ENCODE measurements around the gene ZBTB6. TPM values are rescaled to one million over a fixed set of nuclear protein-coding genes. Genes with fewer than 3 reads are reported as not detected.

Gene ZBTB6
- total RNA-seq, 4 donors from 2014 or later: 6.5 to 12.9 (median 9.5) TPM

DNA sequence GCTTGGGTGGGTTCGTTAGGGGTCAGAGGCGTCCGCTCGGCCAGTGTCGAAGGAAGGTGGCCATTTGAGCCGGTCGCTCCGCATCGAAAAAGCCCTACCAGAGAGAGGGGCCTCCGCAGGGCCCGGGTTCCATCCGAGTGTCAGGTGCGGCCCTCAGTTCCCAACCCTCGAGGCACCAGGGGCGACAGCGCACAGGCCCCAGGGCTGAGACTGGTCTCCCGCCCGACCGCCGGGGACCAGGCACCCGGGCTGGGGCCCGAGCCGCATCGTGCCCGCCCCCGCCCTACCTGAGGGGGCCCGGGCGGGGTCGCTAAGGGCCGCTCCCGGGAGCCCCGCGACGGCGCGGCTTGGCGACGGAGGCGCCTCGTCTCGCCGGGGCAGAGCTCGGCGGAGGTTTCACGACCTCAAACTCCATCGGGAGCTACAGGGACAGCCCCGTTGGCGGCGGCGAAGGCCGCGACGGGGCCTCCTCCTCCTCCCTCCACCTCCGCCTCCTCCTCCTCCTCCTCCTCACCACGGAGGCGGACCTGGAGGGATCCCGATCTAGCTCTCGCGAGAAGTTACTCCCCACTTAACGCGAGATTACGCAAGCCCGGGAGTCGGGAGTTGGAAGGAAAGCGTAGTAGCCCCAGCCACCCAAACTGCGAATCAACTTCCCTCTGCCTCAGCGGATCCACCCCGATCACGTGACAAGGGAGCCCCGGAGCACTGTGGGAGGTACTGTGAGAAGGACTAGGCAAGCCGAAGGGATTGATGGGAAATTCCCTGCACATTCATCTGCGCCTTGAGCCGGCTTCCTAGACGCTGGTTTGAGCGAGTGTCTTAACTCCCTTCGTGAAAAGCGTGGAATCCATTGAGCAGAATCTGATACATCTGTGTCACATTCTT is 8.1 kb downstream of the ZBTB6 start, which contains the start of gene RC3H2:
RC3H2 (minus strand) TSS at position 537 of the 888 bp plus-strand sequence. CDS start 7,850 bp downstream, outside the sequence.
- H3K36me3 ChIP-seq: peaks cover 0 to 9% (median 3%) of the 10 kb centered on the region in 4 donors
- intact Hi-C loops (cut with DNase I): no loop called here
- peak within 1 kb of the TSS; percentile 84 to 97 (median 96) for H3K4me3 ChIP-seq
- WGBS: 1% methylated on average over 40 of the region's 77 CpGs
- peak; percentile 97 to 99 for TF ChIP-seq POLR2AphosphoS5 (IDR thresholded peaks at IDR 0.05)
- TF ChIP-seq, protein P1, sequence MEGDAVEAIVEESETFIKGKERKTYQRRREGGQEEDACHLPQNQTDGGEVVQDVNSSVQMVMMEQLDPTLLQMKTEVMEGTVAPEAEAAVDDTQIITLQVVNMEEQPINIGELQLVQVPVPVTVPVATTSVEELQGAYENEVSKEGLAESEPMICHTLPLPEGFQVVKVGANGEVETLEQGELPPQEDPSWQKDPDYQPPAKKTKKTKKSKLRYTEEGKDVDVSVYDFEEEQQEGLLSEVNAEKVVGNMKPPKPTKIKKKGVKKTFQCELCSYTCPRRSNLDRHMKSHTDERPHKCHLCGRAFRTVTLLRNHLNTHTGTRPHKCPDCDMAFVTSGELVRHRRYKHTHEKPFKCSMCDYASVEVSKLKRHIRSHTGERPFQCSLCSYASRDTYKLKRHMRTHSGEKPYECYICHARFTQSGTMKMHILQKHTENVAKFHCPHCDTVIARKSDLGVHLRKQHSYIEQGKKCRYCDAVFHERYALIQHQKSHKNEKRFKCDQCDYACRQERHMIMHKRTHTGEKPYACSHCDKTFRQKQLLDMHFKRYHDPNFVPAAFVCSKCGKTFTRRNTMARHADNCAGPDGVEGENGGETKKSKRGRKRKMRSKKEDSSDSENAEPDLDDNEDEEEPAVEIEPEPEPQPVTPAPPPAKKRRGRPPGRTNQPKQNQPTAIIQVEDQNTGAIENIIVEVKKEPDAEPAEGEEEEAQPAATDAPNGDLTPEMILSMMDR (IDR thresholded peaks at IDR 0.05): no peak
- peak; percentile 97 for TF ChIP-seq POLR2A (IDR thresholded peaks at IDR 0.05; ENCODE audit: low read depth)
- TF ChIP-seq EP300 (IDR thresholded peaks at IDR 0.05): no peak
- peak within 1 kb of the TSS; percentile 94 to 98 (median 97) for H3K27ac ChIP-seq (replicated peaks in 1 of 4)
- peak; percentile 100 for DNase-seq (ENCODE audit: extremely low spot score)
- H3K9me3 ChIP-seq: no peaks in the 10 kb centered on the region
- H3K27me3 ChIP-seq: no peaks in the 10 kb centered on the region
- peaks cover 28 to 47% (median 43%) of the 10 kb centered on the region in 4 donors for H3K4me1 ChIP-seq

DNA sequence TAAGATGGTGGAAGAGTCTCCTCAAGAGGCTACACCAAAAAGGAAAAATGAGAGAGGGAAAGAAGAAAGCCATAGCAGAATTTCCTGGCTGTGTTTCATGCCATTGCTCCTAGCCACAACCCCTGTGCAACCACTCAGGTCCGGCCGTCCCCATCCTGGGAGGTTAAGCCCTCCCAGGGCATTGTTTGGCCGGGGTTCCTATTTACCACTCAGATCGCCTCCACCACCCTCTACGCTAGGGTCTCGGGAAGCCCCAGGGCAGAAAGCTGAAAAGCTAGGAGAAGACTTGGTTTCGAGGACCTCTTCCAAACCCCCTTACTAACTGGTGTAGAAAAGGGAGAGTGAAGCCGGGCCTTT is 8.7 kb downstream of the ZBTB6 start:
- 0% methylated on average over 4 of the region's 8 CpGs for WGBS

DNA sequence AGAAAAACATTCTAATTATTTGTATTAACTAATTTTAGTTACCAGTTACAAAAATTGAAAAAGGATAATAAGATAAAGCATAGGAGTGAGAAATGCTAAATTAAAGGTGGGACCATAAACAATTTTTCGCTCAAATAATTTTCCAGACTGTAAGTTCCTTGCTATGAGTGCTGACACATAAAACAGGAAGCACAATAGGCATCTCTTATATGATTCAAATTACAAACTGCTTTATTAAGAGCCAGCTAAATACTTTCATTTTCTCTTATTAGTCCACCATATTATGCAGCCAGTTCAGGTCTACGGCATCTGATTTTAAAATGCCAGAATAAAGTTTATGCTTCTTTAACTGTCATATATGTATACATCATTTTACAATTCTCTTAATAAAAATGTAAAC is 12.3 kb downstream of the ZBTB6 start:
- 47% methylated on average over 2 of the region's 2 CpGs for WGBS

More for the DNA sequence above, 8.7 kb downstream of the ZBTB6 start:
- Histone ChIP-seq H3K27me3 (no peaks in the 10 kb centered on the region), H3K9me3 (no peaks in the 10 kb centered on the region), H3K27ac (replicated peaks in 1 of 4) (peak overlapping the region; percentile 94 to 98 (median 97)), H3K4me3 (peak overlapping the region; percentile 84 to 97 (median 96)), H3K4me1 (peaks cover 34 to 53% (median 50%) of the 10 kb centered on the region in 4 donors), H3K36me3 (peaks cover 0 to 3% (median 0%) of the 10 kb centered on the region in 4 donors)
- no peak for DNase-seq (ENCODE audit: extremely low spot score)
- TF ChIP-seq POLR2A (IDR thresholded peaks at IDR 0.05; ENCODE audit: low read depth): no peak
- TF ChIP-seq, protein P1 (IDR thresholded peaks at IDR 0.05): no peak
- TF ChIP-seq POLR2AphosphoS5 (IDR thresholded peaks at IDR 0.05): no peak
- no peak for TF ChIP-seq EP300 (IDR thresholded peaks at IDR 0.05)
- intact Hi-C loops (cut with DNase I): no loop called here

DNA sequence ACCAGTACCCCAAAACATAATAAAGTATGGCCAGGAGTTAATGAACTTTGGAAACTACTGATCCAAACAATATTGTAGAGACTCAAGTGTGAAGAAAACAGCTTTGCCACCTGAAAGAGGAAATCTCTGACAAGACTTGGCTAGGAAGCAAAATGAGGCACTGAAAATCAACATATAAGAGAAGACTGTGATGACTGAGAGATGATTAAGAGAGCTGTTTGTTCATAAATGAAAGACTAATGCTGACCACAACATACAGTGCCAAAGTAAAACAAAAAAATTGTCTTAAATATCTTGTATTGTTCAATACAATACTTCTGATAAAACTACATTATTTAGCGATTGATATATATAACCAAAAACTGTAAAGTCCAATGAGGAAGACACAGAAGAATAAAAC is 15.2 kb downstream of the ZBTB6 start:
- 93% methylated on average over 1 of the region's 1 CpG for WGBS
- TF ChIP-seq POLR2AphosphoS5 (IDR thresholded peaks at IDR 0.05) (no peak), POLR2A (IDR thresholded peaks at IDR 0.05; ENCODE audit: low read depth) (no peak), EP300 (IDR thresholded peaks at IDR 0.05) (no peak)
- TF ChIP-seq, protein P1 (IDR thresholded peaks at IDR 0.05): no peak
- Histone ChIP-seq H3K4me3 (no peak overlapping the region), H3K36me3 (peaks cover 5 to 34% (median 25%) of the 10 kb centered on the region in 4 donors), H3K27ac (replicated peaks in 1 of 4) (no peak overlapping the region), H3K9me3 (no peaks in the 10 kb centered on the region), H3K27me3 (no peaks in the 10 kb centered on the region), H3K4me1 (peaks cover 21 to 58% (median 44%) of the 10 kb centered on the region in 4 donors)
- no peak for DNase-seq (ENCODE audit: extremely low spot score)
- intact Hi-C loops (cut with DNase I): no loop called here

More for the DNA sequence above, 12.3 kb downstream of the ZBTB6 start:
- peak overlapping the region in 3 of 4 donors; percentile 9 to 23 (median 10) for H3K4me3 ChIP-seq
- H3K27ac ChIP-seq (replicated peaks in 1 of 4): peak overlapping the region; percentile 6 to 44 (median 21)
- H3K27me3 ChIP-seq: no peaks in the 10 kb centered on the region
- H3K36me3 ChIP-seq: peaks cover 0 to 8% (median 5%) of the 10 kb centered on the region in 4 donors
- H3K4me1 ChIP-seq: peaks cover 35 to 75% (median 60%) of the 10 kb centered on the region in 4 donors
- DNase-seq (ENCODE audit: extremely low spot score): no peak
- H3K9me3 ChIP-seq: no peaks in the 10 kb centered on the region
- TF ChIP-seq EP300 (IDR thresholded peaks at IDR 0.05) (no peak), POLR2AphosphoS5 (IDR thresholded peaks at IDR 0.05) (no peak), POLR2A (IDR thresholded peaks at IDR 0.05; ENCODE audit: low read depth) (no peak)
- TF ChIP-seq, protein P1 (IDR thresholded peaks at IDR 0.05): no peak
- intact Hi-C loops (cut with DNase I): no loop called here

Data from esophagus muscularis mucosa (tissue), 4 donors.